Common myeloid progenitor, CD34-positive (primary cell): Measurements from ENCODE around the gene KDM2A.

ENCODE experiments used
- CTCF ChIA-PET: fragments of 350-600 bp; sonication (Branson Sonifier 250); formaldehyde crosslinking; loops from one replicate; lab custom pipeline; 2021; ENCODE audit warnings: antibody characterized with exemption; lab: Charles Lee
- POLR2A ChIA-PET: fragments of 350-600 bp; sonication (Branson Sonifier 250); formaldehyde crosslinking; loops from one replicate; lab custom pipeline; 2021; ENCODE audit warnings: antibody characterized with exemption; lab: Charles Lee
- DNase-seq, 3 donors: peaks; one replicate each; pipeline versions ENCODE4 v3.0.0 to v3.0.0-alpha.2; 2013
- H3K27ac ChIP-seq, 2 experiments: 1 replicate in 1 of 2; 2 replicates in 1 of 2; pipeline ENCODE4 v1.7.0; 2013; ENCODE audit warnings: inconsistent platforms in 2 of 2, low read length in 2 of 2, mild to moderate bottlenecking in 2 of 2, low read depth in 1 of 2, moderate library complexity in 1 of 2; ENCODE audit not compliant: severe bottlenecking in 2 of 2, insufficient read depth in 1 of 2, poor library complexity in 1 of 2
- H3K27me3 ChIP-seq, 5 experiments: replicated peaks in 2 of 5; 1 replicate in 3 of 5; 2 replicates in 2 of 5; pipeline versions ENCODE4 v1.6.1 to v1.7.0; 2013; ENCODE audit warnings: low read length in 4 of 5, mild to moderate bottlenecking in 2 of 5, moderate library complexity in 2 of 5, inconsistent platforms in 1 of 5; ENCODE audit not compliant: insufficient read depth in 5 of 5, control insufficient read depth in 4 of 5
- H3K36me3 ChIP-seq, 4 experiments: 1 replicate in 2 of 4; 2 replicates in 2 of 4; pipeline versions ENCODE4 v1.6.1 to v1.7.0; 2013; ENCODE audit warnings: low read length in 3 of 4, control low read depth in 1 of 4, mild to moderate bottlenecking in 1 of 4; ENCODE audit not compliant: control insufficient read depth in 4 of 4, insufficient read depth in 4 of 4
- H3K4me1 ChIP-seq, 4 experiments: 1 replicate in 3 of 4; 2 replicates in 1 of 4; pipeline versions ENCODE4 v1.6.1 to v1.7.1; 2013; ENCODE audit warnings: low read length in 3 of 4, mild to moderate bottlenecking in 3 of 4, control low read depth in 1 of 4, inconsistent platforms in 1 of 4, moderate library complexity in 1 of 4; ENCODE audit not compliant: control insufficient read depth in 4 of 4, insufficient read depth in 4 of 4; ENCODE audit errors: control extremely low read depth in 1 of 4
- H3K4me3 ChIP-seq, 7 experiments: 1 replicate in 4 of 7; 2 replicates in 3 of 7; pipeline versions ENCODE4 v1.5.1 to v1.7.0; 2013; ENCODE audit warnings: mild to moderate bottlenecking in 7 of 7, low read length in 6 of 7, moderate library complexity in 6 of 7, inconsistent platforms in 2 of 7, low read depth in 2 of 7, control low read depth in 1 of 7; ENCODE audit not compliant: insufficient read depth in 4 of 7, control insufficient read depth in 1 of 7; ENCODE audit errors: extremely low read depth in 1 of 7
- H3K9me3 ChIP-seq, 5 experiments: 1 replicate in 4 of 5; 2 replicates in 1 of 5; pipeline versions ENCODE4 v1.6.1 to v1.7.1; 2013; ENCODE audit warnings: low read length in 4 of 5, mild to moderate bottlenecking in 2 of 5, inconsistent platforms in 1 of 5, low read depth in 1 of 5, moderate library complexity in 1 of 5; ENCODE audit not compliant: control insufficient read depth in 4 of 5, insufficient read depth in 2 of 5; ENCODE audit errors: control extremely low read depth in 1 of 5
- WGBS: methylation state at CpG from one replicate; pipeline ENCODE4 v1.1.5; 2013; ENCODE audit not compliant: insufficient coverage; 5-methylcytosine and 5-hydroxymethylcytosine counted together

Gene KDM2A

GRCh38 chr11:67117176-67117575 is 1.9 kb upstream of the KDM2A start:
- peaks cover 13 to 39% (median 34%) of the 10 kb centered on the region in 4 experiments for H3K4me1 ChIP-seq
- H3K9me3 ChIP-seq, result no peaks in the 10 kb centered on the region
- 100% methylated on average over 2 of the region's 7 CpGs for WGBS
- ChIA-PET CTCF (interaction anchor here (0.5 to 1.7 kb wide), 6 partner anchors 10 to 56 kb away, joined by 3 to 9 read pairs (median 4); no protein-coding TSS in a partner anchor), POLR2A (no interaction called here)
- H3K36me3 ChIP-seq, result no peaks in the 10 kb centered on the region
- peak overlapping the region in 1 of 2 experiments; percentile 7 for H3K27ac ChIP-seq
- peak overlapping the region in 5 of 7 experiments; percentile 58 to 82 (median 74) for H3K4me3 ChIP-seq
- DNase-seq, result no peak
- H3K27me3 ChIP-seq, result no peaks in the 10 kb centered on the region

- WGBS, result 2% methylated on average over 63 of the region's 65 CpGs
- Histone ChIP-seq H3K36me3 (no peaks in the 10 kb centered on the region), H3K27ac (peak overlapping the region; percentile 7 to 61), H3K4me3 (peak overlapping the region; percentile 37 to 82 (median 59)), H3K9me3 (no peaks in the 10 kb centered on the region), H3K27me3 (no peaks in the 10 kb centered on the region), H3K4me1 (peaks cover 13 to 41% (median 36%) of the 10 kb centered on the region in 4 experiments)
- ChIA-PET CTCF (interaction anchor here (1.2 to 1.9 kb wide), 6 partner anchors 9 to 56 kb away, joined by 3 to 9 read pairs (median 4); no protein-coding TSS in a partner anchor), POLR2A (no interaction called here)
- peak in 2 of 3 donors; percentile 55 to 58 for DNase-seq
Measured at GRCh38 chr11:67117672-67118180, 1.3 kb upstream of the KDM2A start.

GRCh38 chr11:67118181-67118766 is 789 bp upstream of the KDM2A start:
- DNase-seq, result peak; percentile 29 to 52 (median 46)
- Histone ChIP-seq H3K27ac (peak overlapping the region; percentile 61 to 82), H3K9me3 (no peaks in the 10 kb centered on the region), H3K4me3 (peak overlapping the region; percentile 37 to 82 (median 59)), H3K27me3 (no peaks in the 10 kb centered on the region), H3K4me1 (peaks cover 11 to 41% (median 35%) of the 10 kb centered on the region in 4 experiments), H3K36me3 (peaks cover 0 to 2% (median under 1%) of the 10 kb centered on the region in 4 experiments)
- ChIA-PET CTCF (interaction anchor here (1.2 to 1.9 kb wide), 4 partner anchors 9 to 49 kb away, joined by 3 to 6 read pairs (median 4); no protein-coding TSS in a partner anchor), POLR2A (no interaction called here)
- WGBS, result under 1% methylated on average over 36 of the region's 59 CpGs

GRCh38 chr11:67119585-67120391 is 725 bp downstream of the KDM2A start:
- Histone ChIP-seq H3K4me3 (peak overlapping the region; percentile 92 to 98 (median 96)), H3K27ac (peak overlapping the region; percentile 81 to 91), H3K9me3 (no peaks in the 10 kb centered on the region), H3K27me3 (no peaks in the 10 kb centered on the region), H3K4me1 (peaks cover 11 to 39% (median 32%) of the 10 kb centered on the region in 4 experiments), H3K36me3 (peaks cover 0 to 4% (median 3%) of the 10 kb centered on the region in 4 experiments)
- CTCF ChIA-PET, result interaction anchor here (0.7 to 1.9 kb wide), 3 partner anchors 9 to 48 kb away, joined by 3 to 6 read pairs (median 4); no protein-coding TSS in a partner anchor
- 0% methylated on average over 48 of the region's 61 CpGs for WGBS
- peak in 2 of 3 donors; percentile 32 to 45 for DNase-seq
- POLR2A ChIA-PET, result interaction anchor here (0.9 to 1.0 kb wide), 2 partner anchors 37 to 157 kb away, joined by 3 to 5 read pairs; no protein-coding TSS in a partner anchor

- ChIA-PET CTCF (no interaction called here), POLR2A (interaction anchor here (0.7 kb wide), 1 partner anchor 1329 kb away, joined by 6 read pairs; no protein-coding TSS in a partner anchor)
- H3K27ac ChIP-seq, result peak overlapping the region; percentile 81 to 91
- H3K27me3 ChIP-seq, result no peaks in the 10 kb centered on the region
- WGBS, result no CpG with 5 or more reads among the region's 12 CpGs
- DNase-seq, result no peak
- peaks cover 11 to 35% (median 27%) of the 10 kb centered on the region in 4 experiments for H3K4me1 ChIP-seq
- peak overlapping the region; percentile 92 to 98 (median 96) for H3K4me3 ChIP-seq
- no peaks in the 10 kb centered on the region for H3K9me3 ChIP-seq
- H3K36me3 ChIP-seq, result peaks cover 0 to 6% (median 3%) of the 10 kb centered on the region in 4 experiments
Measured at GRCh38 chr11:67120456-67120855, 1.4 kb downstream of the KDM2A start.

- POLR2A ChIA-PET, result interaction anchor here (0.7 kb wide), 1 partner anchor 1329 kb away, joined by 6 read pairs; no protein-coding TSS in a partner anchor
- H3K4me1 ChIP-seq, result peaks cover 11 to 32% (median 23%) of the 10 kb centered on the region in 4 experiments
- DNase-seq, result peak; percentile 36 to 72 (median 68)
- H3K36me3 ChIP-seq, result peaks cover 0 to 6% (median 3%) of the 10 kb centered on the region in 4 experiments
- peak overlapping the region in 6 of 7 experiments; percentile 92 to 98 (median 96) for H3K4me3 ChIP-seq
- CTCF ChIA-PET, result no interaction called here
- peak overlapping the region; percentile 81 to 91 for H3K27ac ChIP-seq
- no peaks in the 10 kb centered on the region for H3K27me3 ChIP-seq
- no peaks in the 10 kb centered on the region for H3K9me3 ChIP-seq
- WGBS, result 0% methylated on average over 3 of the region's 9 CpGs
Measured at GRCh38 chr11:67120881-67121710, 2.0 kb downstream of the KDM2A start.
